DND-41 (cell line): ENCODE data around the gene FOXK1.

ENCODE experiments used
- ATAC-seq: fragments of 200-7000 bp; cut with Tn5 transposase; 3 replicates; pipeline ENCODE4 v1.9.1; 2021; ENCODE audit warnings: low read depth; ENCODE audit not compliant: insufficient read depth
- DNase-seq: peaks from one replicate; pipeline ENCODE4 v3.0.0-alpha.2; 2020
- H2AFZ ChIP-seq: 2 replicates; pipeline ENCODE4 v1.6.0; 2012; ENCODE audit warnings: low read depth, low read length
- H3K27ac ChIP-seq: 2 replicates; pipeline ENCODE4 v1.5.1; 2012; ENCODE audit warnings: low read length, inconsistent platforms
- H3K27me3 ChIP-seq: fragments of 200-600 bp; sonication (generic); 2 replicates; pipeline ENCODE4 v1.6.0; 2012; ENCODE audit warnings: low read length, mild to moderate bottlenecking, inconsistent platforms; ENCODE audit not compliant: insufficient read depth, poor library complexity
- H3K36me3 ChIP-seq: 2 replicates; pipeline ENCODE4 v1.5.1; 2012; ENCODE audit warnings: low read length, inconsistent platforms; ENCODE audit not compliant: insufficient read depth
- H3K4me1 ChIP-seq: 2 replicates; pipeline ENCODE4 v1.5.1; 2012; ENCODE audit warnings: mild to moderate bottlenecking, low read length; ENCODE audit not compliant: insufficient read depth
- H3K4me2 ChIP-seq: 2 replicates; pipeline ENCODE4 v1.6.0; 2012; ENCODE audit warnings: mild to moderate bottlenecking, moderate library complexity, low read length, inconsistent platforms; ENCODE audit not compliant: insufficient read depth
- H3K4me3 ChIP-seq, 2 experiments: fragments of 200-600 bp in 1 of 2; shearing (Covaris generic) in 1 of 2; 2 replicates each; pipeline ENCODE4 v1.5.1; 2012 to 2016; ENCODE audit warnings: inconsistent platforms in 2 of 2, low read length in 2 of 2, mild to moderate bottlenecking in 2 of 2, low read depth in 1 of 2, moderate library complexity in 1 of 2
- H3K79me2 ChIP-seq: 2 replicates; pipeline ENCODE4 v1.6.0; 2012; ENCODE audit warnings: low read length, inconsistent platforms; ENCODE audit not compliant: insufficient read depth
- H3K9ac ChIP-seq: 2 replicates; pipeline ENCODE4 v1.6.0; 2012; ENCODE audit warnings: low read depth, mild to moderate bottlenecking, inconsistent platforms, low read length, moderate library complexity
- H3K9me3 ChIP-seq: 2 replicates; pipeline ENCODE4 v1.5.1; 2012; ENCODE audit warnings: low read length, moderate library complexity, mild to moderate bottlenecking, inconsistent platforms; ENCODE audit not compliant: insufficient read depth, severe bottlenecking
- H4K20me1 ChIP-seq: 2 replicates; pipeline ENCODE4 v1.6.0; 2012; ENCODE audit warnings: low read length; ENCODE audit not compliant: insufficient read depth
- CTCF ChIP-seq: IDR thresholded peaks from 2 replicates; pipeline ENCODE4 v1.5.1; 2012; ENCODE audit warnings: borderline replicate concordance, low read length, moderate library complexity, mild to moderate bottlenecking; ENCODE audit not compliant: poor library complexity, severe bottlenecking; ENCODE audit errors: extremely low read depth
- EZH2 ChIP-seq: IDR thresholded peaks from 3 replicates; pipeline ENCODE4 v1.6.1; 2012; ENCODE audit warnings: borderline replicate concordance, low read depth, mild to moderate bottlenecking, moderate library complexity, low read length, inconsistent platforms; ENCODE audit not compliant: severe bottlenecking

Gene FOXK1

GRCh38 chr7:4815121-4815520, 133.0 kb downstream of the FOXK1 start:
- no peak for DNase-seq
- H3K79me2 ChIP-seq: no peaks in the 10 kb centered on the region
- no peaks in the 10 kb centered on the region for H3K4me1 ChIP-seq
- no peak for ATAC-seq
- no peak overlapping the region for H3K9ac ChIP-seq
- H3K4me2 ChIP-seq: no peak overlapping the region
- H3K36me3 ChIP-seq: no peaks in the 10 kb centered on the region
- H3K27ac ChIP-seq: no peak overlapping the region
- TF ChIP-seq CTCF: no peak
- TF ChIP-seq EZH2: no peak
- no peak overlapping the region for H2AFZ ChIP-seq
- H4K20me1 ChIP-seq: no peaks in the 10 kb centered on the region
- H3K9me3 ChIP-seq: no peaks in the 10 kb centered on the region
- H3K27me3 ChIP-seq: no peaks in the 10 kb centered on the region
- no peak overlapping the region for H3K4me3 ChIP-seq

- no peaks in the 10 kb centered on the region for H3K4me1 ChIP-seq
Measured at GRCh38 chr7:4815609-4816418, 133.7 kb downstream of the FOXK1 start.

GRCh38 chr7:4816419-4817080, 134.5 kb downstream of the FOXK1 start:
- no peaks in the 10 kb centered on the region for H3K9me3 ChIP-seq
- no peaks in the 10 kb centered on the region for H3K36me3 ChIP-seq
- TF ChIP-seq EZH2 (no peak), CTCF (no peak)
- no peak overlapping the region for H2AFZ ChIP-seq
- H3K79me2 ChIP-seq: no peaks in the 10 kb centered on the region
- H3K4me1 ChIP-seq: no peaks in the 10 kb centered on the region
- ATAC-seq (no peak), DNase-seq (no peak)
- H3K4me2 ChIP-seq: no peak overlapping the region
- H3K27ac ChIP-seq: no peak overlapping the region
- no peak overlapping the region for H3K9ac ChIP-seq
- no peaks in the 10 kb centered on the region for H3K27me3 ChIP-seq
- no peak overlapping the region for H3K4me3 ChIP-seq
- no peaks in the 10 kb centered on the region for H4K20me1 ChIP-seq

More at GRCh38 chr7:4815609-4816418, 133.7 kb downstream of the FOXK1 start:
- DNase-seq: no peak
- Histone ChIP-seq H3K9ac (no peak overlapping the region), H3K9me3 (no peaks in the 10 kb centered on the region), H2AFZ (no peak overlapping the region), H3K79me2 (no peaks in the 10 kb centered on the region), H3K27ac (no peak overlapping the region), H3K4me2 (no peak overlapping the region), H3K36me3 (no peaks in the 10 kb centered on the region), H3K4me3 (no peak overlapping the region), H3K27me3 (no peaks in the 10 kb centered on the region), H4K20me1 (no peaks in the 10 kb centered on the region)
- peak; percentile 23 for TF ChIP-seq CTCF
- TF ChIP-seq EZH2: no peak
- no peak for ATAC-seq
